ENCODE measurements around the gene CHMP4A.

CHMP4A gene, protein sequence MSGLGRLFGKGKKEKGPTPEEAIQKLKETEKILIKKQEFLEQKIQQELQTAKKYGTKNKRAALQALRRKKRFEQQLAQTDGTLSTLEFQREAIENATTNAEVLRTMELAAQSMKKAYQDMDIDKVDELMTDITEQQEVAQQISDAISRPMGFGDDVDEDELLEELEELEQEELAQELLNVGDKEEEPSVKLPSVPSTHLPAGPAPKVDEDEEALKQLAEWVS

DNA sequence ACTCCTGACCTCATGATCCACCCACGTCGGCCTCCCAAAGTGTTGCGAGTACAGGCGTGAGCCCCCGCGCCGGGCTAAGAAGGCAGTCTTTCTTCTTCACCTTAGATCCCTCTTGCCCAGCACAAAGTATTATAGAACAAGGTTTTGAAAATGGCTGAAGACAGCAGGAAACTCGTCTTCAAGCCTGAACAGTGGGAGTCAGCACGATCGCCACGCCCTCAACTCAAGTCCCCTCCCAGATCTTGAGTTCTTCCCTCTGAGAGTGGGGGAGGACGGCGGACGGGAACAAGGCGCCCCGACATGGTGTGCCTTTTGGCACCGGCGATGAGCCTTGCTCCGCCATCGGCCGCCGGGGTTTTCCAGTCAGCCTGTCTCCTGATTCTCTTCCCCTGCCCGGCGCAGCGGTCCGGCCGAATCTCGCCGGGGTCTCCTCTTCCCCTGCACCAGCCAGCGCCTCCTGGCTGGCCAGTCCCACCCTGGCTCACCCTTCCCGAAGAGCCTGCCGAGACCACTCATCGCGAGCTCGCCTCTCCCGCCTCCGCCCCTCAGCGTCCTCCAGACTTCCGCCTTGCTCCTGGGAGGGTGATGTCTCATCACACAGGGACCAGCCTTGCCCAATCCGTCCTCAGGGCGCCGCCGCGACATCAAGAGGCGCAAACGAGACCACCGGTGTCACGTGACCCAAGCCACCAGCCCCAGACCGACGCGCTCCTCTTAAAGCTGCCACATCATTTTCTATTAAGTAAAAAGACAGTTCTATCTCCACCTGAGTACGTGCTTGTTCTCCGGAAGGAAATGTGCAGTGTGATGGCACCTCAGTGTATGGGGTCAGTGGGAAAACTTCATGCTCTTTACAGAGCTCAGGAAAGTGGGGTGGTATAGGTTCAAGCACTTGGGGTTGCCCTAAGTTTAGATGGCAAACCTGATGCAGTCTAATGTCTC lies at the start of gene CHMP4A:
TSS of gene CHMP4A (minus strand) at position 565 of the 942 bp plus-strand sequence. CDS start at position 516, 49 bp downstream.
- DNase-seq = peak; percentile 95

DNA sequence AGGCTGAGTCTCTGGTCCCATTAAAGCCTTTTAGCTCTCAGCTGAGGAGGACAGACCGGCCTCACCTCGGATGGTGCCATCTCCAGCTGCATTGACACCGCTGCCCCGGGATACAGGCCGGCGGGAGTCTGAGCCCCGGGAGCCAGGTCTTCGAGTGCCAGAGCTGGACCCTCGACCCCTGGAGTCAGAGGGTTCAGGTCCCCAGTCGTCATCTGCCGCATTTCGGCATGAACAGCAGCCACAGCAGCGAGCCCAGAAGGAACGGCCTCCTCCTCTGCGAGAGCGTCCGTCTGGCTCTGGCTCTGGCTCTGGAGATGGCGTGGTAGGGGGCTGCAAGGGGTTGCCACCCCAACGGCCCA lies 48.7 kb upstream of the CHMP4A start:
- DNase-seq = no peak

DNA sequence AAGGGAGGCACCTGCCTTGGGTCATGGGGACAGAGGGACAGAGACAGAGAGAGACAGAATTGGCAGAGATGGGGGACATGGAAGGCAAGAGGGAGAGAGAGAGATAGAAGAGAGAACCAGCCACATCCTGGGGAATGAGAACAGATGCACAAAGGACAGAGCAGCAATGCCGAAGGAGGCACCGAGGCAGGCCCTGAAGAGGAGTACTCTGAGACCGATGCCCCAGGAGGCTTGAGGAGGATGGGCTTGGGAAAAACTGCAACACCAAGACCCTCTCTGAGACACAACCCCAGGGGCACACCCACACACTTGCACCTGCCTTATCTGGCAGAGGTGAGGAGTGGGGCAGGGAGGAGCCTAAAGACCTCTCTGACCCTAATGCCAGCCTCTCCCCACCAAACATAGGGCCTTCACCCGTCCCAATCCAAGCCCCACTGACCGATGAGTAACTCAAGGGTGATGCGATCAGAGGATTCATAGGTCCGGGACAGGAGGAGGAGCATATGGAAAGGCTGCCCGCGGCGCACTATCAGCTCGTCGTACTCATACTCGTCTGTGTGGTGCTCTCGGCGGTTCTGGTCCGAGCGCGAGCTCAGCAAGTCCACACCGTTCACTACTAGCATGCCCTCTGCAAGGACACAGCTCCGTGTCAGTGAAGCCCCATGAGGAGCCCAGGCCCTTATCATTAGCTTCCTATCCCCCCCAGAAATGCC lies 48.1 kb upstream of the CHMP4A start:
- DNase-seq = no peak

DNA sequence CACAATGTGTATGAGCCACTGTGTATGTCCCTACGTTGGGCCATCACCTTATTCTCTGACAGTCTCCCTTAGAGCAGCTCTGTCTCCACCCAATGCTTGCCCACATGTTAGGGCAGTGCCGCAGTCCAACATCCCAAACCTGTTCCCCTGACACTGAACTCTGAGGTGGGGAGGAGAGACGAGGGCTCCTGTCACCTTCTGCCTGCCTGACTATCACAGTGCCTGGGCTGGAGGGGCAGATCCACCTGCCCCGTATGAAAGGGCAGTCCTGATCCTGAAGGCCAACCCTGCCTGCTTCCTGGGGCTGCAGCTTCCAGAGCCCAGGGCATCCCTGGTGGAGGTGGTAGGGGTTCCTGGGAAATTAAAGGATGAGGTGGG lies 47.5 kb upstream of the CHMP4A start:
- DNase-seq = no peak

DNA sequence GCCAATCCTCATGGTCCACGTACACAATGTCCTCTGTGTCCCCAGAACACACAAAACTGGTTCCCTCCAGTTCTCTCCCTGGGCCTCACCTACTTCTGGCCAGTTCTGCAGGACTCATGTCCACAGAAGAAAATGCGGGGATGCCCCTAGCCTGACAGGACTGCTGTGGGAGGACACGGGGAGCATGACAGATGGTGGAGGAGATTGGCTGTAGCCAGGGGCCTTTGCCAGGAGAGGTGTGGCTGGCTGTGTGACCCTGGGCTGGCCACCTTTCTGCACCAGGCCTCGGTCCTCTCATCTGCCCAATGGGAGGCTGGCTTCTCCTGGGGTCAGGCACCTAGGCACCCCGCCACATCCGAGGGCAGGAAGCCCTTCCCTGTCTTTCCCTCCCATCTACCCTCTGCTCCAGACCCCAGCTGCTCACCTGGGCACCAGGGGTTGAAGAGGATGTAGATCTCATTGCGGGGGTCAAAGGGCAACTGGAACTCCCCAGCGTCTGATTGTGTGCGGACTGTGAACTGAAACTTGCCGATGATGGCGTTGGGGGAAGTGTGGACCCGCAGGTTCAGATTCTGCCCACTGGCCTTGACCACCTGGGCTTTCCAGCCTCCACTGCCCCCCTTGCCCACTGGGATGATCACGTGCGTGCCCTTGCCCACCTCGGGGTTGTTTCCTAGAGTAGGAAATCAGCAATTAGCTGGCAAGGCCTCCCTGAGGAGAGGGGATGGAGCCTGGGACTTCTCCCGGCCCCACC lies 46.9 kb upstream of the CHMP4A start:
- DNase-seq = no peak

DNA sequence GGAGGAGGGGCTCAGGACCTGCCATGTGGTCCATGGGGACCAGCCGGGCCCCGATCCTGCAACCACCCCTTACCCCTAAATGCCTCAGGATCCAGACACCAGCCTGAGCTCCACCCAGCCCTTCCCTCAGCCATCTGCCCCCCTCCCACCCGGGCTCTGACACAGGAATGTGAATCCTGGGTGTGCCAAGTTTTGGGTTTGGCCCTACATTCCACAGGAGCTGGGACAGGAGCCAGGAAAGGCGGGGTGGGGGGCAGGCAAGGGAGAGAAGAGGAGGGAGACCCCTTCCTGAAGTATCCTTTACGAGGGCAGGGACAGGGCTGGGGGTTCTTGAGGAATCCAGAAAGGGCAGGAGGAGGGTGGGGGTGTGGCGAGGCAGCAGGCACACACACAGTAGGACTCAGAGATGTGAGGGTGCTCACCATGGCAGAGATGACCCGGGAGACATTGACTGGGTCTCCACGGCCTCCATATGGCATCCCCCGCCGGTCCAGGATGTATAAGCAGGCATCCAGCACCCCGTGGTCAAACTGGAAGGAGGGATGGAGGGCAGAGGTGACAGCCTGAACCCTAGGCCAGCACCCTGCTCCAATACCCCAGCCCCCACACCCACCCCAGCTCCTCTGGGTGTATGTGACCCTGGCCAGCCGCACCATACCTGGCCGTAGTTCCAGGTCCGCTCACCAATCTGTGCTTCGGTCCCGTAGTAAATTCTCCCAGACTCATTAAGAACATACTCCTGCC lies 46.2 kb upstream of the CHMP4A start:
- DNase-seq = no peak

DNA sequence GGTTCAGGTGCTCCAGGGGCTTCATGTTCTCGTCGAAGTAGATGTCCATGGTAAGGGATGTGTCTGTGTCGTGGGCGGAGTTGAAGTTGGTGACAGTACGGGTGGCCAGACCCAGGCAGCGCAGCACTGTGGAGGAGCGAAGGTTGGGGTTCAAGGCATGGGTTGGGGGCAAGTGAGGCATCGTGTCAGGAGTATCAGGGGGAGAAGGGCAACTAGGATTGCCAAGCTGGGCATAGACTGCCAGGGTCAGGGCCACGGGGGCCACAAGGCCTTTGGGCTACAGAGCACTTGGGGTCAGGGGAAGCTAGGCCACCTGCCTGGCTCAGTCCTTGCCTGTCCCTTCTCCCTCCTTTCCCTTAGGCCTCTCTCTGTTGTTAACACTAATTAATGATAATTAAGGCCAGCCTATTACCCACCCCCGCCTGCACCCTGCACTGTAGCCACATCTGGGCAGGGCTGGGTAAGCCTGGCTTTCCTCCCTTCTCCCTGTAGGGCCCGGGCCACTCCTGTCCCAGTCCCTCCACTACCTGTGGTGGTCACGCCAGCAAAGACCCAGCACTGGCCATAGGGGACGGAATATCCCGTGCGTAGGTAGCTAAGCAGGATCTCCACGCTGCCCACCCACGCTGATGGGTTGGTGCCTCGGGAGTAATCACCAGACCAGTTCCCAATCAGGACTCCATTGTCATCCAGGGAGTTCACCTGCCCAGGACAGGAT lies 45.4 kb upstream of the CHMP4A start:
- DNase-seq = no peak

DNA sequence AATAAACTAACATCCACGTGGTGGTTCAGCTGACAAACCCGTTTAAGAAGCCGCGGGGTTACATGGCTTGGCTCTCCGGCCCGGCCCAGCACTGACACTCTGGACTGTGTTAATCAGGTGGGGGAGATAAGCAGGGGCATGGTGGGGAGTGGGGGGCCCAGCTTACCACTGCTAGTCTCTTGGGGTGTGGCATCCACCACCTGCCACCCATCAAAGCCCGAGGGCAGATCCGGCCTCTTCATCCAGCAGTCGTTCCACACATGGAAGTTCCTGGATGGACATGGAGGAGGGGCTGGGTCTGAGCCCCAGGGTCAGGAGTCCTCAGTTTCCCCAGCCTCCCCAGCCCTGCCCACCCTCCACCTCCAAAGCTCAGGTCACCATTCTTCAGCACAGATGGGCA lies 44.8 kb upstream of the CHMP4A start:
- no peak for DNase-seq

DNA sequence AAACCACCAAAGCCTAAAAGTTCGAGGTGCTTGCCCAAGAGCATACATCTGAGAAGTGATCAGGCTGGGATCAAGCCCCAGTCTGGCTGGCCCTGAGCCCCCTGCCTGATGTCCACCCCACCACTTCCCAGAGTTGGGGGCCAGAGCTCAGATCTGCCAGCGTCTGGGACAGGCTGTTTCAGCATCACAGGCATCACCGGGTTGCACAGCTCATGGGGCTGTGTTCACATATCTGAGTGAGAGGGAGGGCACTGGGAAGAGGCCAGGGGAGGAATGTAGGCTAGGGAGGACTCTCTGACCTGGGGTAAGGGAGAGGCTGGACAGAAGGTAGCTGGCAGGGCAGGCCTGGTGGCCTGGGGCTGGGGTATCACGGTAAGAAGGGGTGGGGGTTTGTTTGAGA lies 43.7 kb upstream of the CHMP4A start:
- no peak for DNase-seq

DNA sequence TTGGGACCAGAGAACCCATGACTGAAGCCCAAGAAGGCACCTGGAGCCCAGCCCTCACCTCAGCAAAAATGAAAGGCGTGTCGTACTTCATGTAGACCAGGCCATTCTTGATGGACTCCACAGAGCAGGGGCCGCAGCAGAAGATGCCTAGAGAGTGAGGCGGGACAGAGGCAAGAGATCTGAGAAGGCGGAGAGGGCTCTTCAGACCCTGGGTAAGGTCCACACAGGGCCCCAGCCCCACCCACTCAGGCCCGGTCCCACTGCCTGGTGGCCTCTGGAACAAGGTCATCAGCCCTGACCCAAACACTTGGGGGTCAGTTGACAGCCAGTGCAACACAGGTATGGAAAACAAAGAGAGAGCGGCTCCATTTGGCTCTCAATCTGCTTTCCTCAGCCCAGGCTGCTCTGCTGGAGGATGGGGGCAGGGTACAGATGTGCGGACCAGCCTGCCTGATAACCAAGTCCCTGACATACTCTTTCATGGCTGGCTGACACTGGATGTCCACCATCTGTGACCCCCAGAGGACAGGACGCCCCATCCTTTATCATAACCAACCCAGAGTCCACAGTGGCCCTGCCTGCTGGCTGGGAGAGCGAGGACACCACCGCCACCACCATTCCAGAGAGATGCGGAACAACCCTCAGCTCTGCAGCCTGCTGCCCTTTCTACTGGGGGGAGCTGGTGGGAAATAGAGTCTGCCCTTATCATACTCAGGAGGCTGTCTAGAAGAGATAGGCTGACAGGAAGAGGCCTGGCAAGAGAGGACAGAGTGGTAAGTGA lies 42.8 kb upstream of the CHMP4A start:
- DNase-seq = no peak

DNA sequence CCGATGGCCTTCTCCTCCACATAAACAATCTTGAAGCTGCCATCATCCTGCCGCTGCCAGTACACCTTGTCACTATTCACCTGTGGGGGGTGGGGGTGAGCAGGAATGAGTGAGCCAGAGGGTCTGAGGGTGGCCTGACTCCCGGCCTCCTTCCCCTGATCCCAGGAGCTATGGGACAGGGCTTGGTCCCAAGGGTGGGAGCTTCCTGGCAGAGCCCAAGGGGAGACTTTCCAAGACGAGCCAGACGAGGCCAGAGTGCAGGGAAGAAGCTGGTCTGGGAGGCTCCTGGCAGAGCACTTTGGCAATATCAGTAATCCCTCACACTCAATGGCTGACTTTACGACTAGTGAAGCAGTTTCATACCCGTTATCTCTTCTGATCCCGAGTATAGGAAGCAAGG lies 42.1 kb upstream of the CHMP4A start:
- no peak for DNase-seq

DNA sequence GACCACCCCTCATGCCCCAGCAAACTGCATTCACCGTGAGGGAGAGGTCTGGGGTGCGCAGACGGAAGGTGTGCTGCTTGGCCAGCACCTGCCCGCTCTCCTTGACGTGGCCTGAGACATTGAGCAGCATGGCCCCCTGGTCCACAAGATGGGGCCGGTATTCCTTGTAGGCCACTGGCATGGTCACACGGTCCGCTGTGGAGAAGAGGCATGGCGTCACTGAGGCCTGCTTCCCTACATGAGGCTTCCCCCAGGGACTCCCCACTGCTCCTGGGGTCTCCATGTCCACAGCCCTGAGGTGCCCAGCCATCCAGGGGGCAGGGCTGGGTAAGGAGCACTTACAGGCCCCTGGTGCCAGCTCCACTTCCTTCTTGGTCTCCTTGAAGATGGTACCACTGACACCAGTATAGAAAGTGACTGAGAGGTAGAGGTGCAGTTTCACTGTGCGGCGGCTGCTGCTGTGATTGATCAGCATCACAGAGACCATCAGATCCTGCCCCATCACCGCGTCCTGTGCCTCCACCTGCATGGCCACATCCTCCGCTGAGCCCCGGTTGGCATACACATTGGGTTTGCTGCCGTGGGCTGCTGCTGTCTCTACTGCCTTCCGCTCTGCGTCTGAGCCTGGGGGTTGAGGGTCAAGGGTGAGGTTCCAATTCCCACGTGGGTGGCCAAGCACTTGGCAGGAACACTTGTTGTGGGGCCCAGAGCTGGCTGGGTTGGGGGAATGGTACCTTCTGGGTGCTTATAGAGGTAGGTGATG lies 41.5 kb upstream of the CHMP4A start:
- DNase-seq = no peak

DNA sequence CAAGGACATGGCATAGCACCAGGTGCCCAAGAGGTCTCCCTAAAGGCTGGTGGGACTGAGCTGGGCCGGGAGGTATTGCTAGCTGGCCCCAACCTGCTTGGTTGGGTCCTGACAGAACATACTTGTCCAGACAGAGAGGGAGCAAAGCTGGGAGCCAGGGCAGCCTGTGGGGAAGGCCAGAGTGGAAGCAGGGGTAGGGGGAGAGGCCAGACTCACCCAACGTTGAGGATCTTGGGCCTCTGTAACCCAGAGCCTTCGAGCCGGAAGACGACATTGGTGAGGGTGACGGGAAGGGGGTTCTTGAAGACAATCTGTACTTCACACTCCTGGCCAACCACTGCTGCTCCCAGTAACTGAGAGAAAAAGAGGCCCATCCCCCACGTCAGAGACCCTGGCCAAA lies 40.6 kb upstream of the CHMP4A start:
- DNase-seq = no peak

DNA sequence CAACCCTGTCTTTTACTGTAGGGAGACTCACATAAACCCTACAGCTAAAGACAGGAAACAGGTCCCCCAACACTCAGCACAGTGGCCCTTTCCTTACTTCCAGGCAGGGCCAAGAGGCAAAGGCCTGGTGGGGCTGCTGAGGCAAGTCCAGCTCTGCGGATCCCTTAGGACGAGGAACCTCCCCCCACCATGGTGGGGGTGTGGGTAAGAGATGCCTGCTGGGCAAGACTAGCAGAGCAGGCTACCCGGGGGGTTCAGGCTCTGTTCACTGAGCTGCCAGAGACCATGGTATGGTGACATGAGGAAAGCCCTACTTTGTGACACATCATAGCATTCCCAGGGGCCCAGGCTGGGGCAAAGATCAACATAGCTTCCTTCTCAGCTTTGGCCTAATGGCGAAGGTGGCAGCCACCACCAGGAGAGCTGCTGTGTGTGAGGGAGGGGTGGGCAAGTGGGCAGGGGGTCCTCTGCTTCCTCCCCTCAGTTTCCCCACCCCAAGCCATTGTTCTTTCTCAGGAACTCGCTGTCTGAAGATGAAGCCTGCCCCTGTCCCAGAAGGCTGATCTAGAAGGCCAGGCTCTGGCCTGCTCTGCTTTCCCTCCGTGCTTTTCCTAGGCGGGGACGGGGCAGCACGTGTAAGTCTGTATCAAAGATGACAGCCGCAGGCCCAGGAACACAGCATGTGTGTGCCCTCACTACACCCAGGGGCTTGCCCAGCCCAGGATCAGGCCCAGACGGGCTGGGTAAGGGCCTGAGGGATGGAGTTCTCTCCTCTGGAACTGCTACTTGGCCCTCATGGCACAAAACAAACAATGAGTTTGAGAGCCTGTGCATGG lies 39.2 kb upstream of the CHMP4A start:
- no peak for DNase-seq

DNA sequence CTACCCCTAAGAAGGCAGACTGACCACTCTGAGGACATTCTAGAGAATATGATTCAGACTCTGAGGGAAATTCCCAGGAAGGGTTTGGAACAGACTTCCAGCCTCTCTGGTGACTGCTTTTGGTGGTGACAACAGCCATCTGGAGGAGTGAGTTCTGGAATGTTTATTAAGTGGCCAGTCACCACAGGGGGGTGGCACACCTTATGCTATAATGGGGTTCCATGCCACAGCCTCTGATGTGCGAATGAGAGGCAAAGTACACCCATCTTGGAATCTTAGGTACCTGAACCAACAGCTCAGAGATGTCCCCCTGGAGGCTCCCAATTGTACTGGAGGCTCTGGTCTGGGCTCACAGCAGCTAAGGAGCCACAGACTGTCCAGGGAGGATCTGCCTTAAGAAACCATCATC lies 38.6 kb upstream of the CHMP4A start:
- DNase-seq = no peak

DNA sequence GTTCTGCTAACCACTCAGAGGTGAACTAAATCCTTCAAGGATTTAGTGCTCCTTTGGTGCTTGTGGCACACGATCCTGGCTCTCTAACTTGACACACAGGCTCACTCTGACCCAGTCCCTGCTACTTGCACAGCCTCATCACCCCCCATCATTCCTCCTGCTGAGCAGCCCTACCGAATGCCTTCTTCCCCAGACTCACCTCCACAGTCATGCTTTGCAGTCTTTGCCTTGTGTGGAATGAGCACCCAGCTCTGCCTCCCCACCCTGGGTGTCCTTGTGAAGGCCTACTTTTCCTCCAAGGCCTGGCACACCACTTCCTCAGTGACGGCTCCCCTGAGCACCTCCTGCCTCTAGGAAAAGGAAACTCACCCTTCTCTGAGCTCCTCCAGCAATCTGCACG lies 37.1 kb upstream of the CHMP4A start:
- no peak for DNase-seq

DNA sequence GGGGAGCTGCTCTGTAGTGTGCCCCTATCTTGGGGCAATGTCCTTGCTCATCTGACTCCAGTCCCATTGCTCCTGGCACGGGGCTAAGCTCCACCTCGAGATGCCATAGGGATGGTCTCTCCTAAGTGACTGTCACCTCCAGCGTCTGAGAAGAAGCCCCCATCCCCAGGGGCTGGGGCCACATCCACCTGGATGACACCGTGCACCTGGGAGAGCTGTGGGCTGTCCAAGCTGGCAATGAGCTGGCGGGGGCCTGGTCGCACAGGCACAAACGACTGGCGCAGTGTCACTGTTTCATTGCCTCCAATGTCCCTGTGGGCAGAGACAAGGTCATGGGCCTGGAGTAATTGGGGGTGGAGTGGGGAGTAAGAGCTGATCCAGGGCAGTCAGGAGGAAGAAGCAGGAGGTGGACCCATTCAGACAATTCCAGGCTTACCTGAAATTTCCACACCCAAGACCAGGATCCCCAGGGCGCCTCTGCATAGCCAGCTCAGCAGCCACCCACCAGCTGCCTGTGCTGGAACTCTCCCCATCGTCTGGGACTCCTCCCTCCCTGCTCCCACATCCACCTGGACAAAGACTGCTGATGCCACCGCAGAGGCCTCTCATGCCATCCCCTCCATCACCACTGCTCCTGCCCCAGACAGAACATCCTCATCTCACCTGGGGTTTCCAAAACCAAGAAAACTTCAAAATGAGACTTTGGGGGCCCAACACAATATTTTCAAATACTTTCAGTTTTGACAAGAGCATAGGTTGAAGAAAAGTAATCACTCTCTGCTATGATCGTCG lies 36.1 kb upstream of the CHMP4A start:
- no peak for DNase-seq

DNA sequence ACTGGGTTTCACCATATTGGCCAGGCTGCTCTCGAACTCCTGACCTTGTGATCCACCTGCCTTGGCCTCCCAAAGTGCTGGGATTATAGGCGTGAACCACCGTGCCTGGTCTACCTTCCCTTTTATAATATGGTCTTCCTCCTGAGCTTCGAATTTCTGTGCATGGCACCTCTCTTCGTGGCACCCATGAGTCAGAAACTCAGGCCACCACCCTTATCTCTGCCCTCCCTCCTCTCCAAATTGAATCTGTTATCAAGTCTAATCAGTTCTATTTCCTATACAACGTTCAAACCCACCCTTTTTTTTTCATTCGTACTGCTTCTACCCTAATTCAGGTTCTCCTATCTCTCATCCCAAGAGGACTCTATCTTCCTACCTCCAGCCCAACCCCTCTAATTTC lies 34.1 kb upstream of the CHMP4A start:
- no peak for DNase-seq
